ENCODE data around the gene ANKRD24.
"Not testable (repeated sequence)": the region's sequence is repeated elsewhere in the genome, so short reads cannot be mapped to it uniquely, and the experiment has no call there.

ANKRD24 gene

DNA sequence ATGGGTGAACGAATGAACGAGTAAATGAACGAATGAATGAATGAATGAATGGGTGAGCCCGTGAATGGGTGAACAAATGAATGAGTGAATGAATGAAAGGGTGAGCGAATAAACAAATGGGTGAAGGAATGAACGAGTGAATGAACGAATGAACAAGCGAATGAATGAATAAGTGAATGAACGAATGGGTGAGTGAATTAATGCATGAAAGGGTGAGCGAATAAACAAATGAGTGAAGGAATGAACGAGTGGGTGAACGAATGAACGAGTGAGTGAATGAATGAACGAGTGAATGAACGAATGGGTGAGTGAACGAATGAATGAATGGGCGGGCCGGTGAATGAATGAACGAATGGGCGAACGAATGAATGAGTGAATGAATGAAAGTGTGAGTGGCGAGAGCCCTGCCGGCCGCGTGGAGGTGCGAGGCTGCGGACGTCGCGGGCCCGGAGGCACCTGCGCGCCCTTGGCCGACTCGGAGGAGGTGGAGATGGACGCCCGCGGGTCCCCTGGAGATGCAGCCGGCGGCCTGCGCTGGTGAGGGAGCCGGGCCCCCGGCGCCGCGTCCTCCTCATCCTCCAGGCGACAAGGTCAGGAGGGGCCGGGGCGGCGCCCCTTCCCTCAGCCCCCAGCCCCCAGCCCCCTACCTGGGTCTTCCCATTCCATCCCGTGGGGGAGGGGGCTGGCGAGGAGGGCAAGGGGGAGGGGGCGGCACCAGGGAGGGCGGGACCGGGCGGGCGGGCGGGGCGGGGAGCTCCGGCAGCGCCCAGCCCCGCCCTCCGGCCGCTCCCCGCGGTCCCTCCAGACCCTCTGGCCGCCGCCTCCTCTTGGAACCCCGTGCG, 15.4 kb downstream of the ANKRD24 start:
- DNase-seq (ENCODE audit: low spot score) = no peak

DNA sequence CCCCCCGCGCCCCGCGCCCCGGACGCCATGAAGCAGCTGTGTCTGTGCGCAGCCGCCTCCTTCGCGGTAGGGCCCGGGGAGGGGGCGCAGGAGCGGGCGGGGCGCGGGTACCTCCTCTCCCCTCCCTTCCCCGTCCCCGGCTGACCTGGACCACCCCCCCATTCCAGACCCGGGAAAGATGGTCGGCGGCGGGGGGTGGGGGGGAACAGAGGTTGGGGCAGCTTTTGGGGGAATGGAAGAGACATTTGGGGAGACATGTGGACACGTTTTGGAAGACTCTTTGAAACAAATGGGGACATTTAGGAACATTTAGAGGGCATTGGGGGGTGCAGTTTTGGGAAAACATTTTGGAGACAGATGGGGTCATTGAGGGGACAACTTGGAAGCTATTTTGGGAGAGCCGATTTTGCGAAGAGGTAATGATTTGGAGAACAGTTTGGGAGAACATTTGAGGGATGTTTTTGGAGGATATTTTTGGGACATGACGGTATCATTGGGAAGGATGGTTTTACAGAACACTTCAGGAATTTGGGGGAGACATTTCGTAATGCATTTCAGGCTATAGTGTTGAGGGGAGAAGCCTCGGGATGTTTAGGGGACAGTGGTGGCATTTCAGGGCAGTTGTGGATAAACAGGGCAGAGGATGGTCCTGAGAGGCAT, 16.1 kb downstream of the ANKRD24 start:
- DNase-seq (ENCODE audit: low spot score) = no peak

DNA sequence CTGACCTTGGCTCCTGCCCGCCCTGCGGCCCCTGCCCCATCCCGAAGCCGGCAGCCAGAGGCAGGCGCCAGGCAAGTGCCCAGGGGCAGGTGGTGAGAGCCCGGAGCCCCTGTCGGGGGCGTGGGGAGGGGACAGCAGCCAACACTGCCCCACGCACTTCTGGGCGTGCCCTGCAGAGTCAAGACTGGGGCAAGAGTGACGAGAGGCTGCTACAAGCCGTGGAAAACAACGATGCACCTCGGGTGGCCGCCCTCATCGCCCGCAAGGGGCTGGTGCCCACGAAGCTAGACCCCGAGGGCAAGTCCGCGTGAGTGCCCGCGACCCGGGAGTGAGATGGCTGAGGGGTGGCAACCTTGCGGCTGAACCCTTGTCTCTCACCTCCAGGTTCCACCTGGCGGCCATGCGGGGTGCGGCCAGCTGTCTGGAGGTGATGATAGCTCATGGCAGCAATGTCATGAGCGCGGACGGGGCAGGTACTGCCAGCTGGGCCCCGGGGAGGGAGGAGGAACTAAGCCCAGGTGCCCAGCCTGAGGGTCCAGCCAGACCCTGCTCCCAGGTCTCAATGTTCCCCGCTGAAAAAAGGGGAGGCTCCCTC, 17.3 kb downstream of the ANKRD24 start:
- DNase-seq (ENCODE audit: low spot score) = peak; percentile 17

DNA sequence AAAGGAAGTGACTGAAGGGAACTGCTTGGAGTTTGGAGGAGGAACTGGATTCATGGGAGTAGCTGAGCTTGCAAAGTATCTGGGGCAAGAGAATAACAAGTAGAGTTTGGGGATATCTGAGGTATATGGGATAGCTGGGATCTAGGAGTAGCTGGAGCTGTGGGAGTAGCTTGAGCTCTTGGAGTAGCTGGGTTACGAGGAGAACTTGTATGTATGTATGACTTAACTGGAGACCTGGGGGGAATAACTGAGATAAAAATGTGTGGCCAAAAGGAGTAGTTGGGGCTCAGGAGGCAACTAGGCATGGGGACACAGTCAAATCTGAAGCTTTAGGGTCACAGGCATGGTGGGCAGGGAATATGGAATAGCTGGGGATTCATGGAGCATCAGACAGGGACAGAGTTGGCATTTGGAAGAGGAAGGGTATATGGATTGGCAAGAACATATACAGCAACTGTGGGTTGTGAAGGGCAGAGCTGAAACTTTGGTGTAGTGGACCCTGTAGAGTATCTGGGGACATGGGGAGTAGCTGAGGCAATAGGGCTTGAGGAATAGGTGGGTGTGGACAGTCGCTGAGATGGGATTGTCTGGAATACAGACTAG, 18.6 kb downstream of the ANKRD24 start:
- no peak for DNase-seq (ENCODE audit: low spot score)

DNA sequence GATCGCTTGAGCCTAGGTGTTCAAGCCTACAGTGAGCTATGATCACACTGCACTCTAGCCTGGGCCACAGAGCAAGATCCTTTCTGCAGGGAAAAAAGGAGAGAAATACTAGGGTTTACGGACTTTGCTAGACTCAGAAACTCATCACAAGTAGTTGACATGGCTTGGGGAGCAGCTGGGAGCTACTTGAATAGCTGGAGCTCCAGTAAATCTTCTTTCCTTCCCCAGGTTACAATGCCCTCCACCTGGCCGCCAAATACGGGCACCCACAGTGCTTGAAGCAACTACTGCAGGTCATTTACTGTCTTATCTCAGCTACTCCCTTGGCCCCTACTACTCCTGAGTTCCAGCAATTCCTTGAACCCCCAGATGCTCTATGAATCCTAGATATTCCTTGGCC, 19.3 kb downstream of the ANKRD24 start:
- DNase-seq (ENCODE audit: low spot score) = no peak

DNA sequence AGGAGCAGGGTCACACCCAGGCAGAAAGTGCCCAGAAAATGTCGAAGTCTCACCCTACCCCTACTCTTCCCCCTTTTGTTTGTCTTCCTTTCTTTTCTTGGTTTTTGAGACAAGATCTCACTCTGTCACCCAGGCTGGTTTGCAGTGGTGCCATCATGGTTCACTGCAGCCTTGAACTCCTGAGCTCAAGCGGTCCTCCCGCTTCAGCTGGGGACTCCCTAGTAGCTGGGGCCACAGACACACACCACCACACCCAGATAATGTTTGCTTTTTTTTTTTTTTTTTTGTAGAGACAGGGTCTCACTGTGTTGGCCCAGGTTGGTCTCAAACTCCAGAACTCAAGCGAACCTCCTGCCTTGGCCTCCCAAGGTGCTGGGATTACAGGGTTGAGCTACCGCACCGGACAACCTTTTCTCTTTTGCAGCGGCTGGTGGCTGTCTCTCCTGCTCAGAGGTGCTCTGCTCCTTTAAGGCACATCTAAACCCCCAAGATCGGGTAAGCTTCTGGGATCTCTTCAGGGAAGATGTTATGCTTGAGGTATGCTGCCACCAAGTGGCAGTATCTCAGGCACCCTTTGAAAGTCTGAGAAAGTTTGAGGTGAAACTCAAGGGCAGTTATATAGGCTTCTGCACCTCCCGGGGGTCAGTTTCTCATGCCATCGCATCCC, 24.5 kb downstream of the ANKRD24 start:
- DNase-seq (ENCODE audit: low spot score) = no peak

DNA sequence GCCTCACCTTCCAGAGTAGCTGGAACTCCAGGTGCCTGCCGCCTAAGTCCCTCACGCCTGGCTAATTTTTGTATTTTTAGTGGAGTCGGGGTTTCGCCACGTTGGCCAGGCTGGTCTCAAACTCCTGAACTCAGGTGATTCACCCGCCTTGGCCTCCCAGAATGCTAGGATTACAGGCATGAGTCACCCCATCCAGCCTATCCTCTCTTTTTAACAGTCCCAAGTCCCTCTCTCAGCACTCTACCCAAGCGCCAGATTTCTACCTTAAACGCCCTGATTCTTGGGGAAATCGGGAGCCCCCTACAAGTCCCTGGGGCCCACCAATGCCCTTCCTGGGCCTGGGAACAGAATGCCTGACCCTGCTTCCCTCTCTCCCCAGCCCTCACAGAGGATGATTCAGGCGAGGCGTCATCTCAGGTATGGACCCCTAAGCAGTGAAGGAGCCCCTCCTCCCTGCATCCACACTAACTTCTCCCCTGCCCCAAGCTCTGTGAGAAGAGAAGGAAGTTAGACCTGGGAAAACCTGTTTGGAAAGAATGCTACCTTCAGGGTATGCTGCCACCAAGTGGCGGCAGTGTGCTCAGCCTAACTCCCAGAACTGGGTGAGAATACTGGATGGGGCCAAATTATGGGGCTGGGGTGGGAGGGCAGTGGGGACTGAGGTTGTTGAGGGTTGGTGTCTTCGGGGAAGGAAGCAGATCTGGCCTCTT, 26.1 kb downstream of the ANKRD24 start:
- peak; percentile 42 for DNase-seq (ENCODE audit: low spot score)

DNA sequence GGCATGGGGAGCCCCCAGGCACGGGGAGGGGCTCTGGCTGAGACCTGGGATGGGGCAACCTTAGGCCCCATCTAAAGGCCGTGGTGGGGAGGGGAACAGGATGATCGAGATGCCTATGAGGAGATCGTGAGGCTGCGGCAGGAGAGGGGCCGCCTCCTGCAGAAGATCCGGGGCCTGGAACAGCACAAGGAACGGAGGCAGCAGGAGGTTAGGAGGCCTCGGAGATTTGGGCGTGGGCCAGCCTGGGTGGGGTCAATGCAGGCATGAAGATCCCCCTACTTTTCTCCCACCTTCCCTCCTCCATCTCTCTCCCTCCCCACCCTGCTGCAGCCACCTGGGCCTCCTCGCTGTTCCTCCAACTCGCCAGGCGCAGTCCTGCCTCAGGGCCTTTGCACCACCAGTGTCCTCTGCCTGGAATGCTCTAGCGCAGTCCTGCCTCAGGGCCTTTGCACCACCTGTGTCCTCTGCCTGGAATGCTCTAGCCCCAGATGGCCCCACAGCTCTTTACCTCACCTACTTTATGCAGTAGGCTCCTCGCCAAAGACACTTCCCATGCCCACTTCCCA, 27.8 kb downstream of the ANKRD24 start:
- no peak for DNase-seq (ENCODE audit: low spot score)

DNA sequence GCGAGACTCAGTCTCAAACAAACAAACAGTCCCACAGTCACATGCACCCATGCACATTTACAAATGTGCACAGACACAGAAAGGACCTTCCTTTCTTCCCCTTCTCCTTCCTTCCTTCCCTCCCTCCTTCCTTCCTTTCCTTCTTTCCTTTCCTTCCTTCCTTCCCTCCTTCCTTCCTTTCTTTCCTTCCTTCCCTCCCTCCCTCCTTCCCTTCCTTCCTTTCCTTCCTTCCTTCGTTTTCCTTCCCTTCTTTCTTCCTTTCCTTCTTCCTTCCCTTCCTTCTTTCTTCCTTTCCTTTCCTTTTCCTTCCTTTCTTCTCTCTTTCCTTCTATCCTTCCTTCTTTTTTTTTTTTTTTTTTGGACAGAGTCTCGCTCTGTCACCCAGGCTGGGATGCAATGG, 30.6 kb downstream of the ANKRD24 start:
- no peak for DNase-seq (ENCODE audit: low spot score)

DNA sequence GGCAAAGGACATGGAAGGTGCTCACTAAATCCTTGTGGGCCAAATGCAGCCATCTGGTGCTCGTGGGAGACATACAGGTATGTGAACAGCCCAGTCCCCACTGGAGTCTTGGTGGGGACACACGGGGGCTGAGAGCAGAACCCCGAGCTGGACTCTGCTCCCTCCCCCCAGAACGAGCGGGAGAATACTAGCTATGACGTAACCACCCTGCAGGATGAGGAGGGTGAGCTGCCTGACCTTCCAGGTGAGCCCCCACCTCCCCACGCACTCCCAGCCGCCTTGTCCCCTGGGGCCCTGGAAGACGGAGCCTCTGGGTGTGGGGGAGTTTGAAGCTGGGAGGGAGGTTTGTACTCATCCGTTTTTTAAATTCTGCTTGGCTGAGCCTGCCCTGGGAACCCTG, 33.3 kb downstream of the ANKRD24 start:
- DNase-seq (ENCODE audit: low spot score) = no peak

DNA sequence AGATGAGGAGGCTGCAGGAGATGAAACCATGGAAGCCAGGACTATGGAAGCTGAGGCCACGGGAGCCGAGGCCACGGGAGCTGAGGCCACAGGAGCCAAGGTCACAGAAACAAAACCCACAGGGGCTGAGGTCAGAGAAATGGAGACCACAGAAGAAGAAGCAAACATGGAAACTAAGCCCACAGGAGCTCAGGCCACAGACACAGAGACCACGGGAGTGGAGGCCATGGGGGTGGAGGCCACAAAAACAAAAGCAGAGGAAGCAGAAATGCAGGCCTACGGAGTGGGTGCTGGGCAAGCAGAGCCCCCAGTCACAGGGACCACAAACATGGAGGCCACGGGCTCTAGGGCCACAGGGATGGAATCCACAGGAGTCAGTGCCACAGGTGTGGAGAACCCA, 34.4 kb downstream of the ANKRD24 start:
- no peak for DNase-seq (ENCODE audit: low spot score)

DNA sequence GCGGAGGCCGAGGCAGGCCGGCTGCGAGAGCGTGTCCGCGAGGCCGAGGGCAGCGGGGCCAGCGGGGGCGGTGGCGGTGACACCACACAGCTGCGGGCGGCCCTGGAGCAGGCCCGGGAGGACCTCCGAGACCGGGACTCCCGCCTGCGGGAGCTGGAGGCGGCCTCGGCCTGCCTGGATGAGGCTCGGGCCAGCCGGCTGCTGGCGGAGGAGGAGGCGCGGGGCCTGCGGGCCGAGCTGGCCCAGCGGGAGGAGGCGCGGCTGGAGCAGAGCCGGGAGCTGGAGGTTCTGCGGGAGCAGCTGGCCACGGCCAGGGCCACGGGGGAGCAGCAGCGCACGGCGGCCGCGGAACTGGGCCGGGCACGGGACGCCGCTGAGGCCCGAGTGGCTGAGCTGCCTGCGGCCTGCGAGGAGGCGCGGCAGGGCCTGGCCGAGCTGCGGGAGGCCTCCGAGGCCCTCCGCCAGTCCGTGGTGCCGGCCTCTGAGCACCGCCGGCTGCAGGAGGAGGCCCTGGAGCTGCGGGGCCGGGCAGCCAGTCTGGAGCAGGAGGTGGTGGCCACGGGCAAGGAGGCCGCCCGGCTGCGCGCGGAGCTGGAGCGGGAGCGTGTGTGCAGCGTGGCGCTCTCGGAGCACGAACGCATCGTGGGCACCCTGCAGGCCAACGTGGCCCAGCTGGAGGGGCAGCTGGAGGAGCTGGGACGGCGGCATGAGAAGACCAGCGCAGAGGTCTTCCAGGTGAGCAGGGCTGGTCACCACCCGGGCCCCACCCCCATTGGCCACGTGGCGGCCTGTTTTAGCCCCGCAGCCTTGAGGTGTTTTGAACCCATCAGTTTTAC, 35.2 kb downstream of the ANKRD24 start:
- no peak for DNase-seq (ENCODE audit: low spot score)

DNA sequence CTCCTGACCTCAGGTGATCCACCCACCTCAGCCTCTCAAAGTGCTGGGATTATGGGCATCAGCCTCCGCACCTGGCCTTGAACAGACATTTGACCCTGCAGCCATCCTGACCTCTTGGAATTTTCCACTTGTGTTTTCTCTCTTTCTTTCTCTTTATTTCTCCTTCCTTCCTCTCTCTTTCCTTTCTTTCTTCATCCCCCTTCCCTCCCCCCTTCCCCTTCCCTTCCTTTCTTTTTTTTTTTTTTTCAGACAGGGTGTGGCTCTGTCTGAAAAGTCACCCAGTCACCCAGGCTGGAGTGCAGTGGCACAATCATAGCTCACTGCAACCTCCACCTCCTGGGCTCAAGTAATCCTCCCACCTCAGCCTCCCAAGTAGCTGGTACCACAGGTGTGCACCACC, 36.0 kb downstream of the ANKRD24 start:
- DNase-seq (ENCODE audit: low spot score) = not testable (repeated sequence)

DNA sequence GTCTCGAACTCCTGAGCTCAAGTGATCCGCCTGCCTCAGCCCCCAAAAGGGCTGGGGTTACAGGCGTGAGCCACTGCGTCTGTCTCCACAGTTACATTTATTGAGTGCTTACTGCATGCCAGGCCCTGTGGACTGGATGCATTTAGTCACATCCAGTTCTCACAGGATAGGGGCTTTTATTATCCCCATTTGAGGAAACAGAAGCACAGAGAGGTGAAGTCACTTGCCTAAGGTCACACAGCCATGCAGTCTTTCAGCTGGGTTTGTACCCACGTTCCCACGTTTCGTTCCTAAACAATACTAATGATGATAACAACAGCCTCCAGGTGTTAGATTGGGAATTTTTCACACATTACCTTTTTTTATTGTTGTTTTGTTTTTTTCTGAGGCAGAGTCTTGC, 37.7 kb downstream of the ANKRD24 start:
- DNase-seq (ENCODE audit: low spot score) = no peak

DNA sequence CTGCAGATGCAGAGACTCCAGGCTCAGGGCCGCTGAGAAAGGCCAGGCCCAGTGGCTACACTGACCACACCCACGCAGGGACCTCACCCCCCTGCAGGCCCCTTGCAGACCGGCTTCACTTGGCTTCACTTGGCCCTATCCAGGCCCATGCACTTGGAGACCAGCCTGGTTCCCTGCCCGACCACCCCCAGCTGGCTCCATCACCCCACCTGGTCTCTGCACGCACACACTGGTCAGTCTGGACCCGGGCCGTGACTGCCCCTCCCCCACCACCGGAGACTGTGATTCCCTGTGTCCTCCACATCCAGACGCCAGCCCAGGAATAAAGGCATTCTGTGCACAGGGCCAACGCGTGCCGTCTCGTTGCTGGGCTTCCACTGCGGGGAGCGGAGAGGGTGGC, 42.0 kb downstream of the ANKRD24 start:
- no peak for DNase-seq (ENCODE audit: low spot score)

DNA sequence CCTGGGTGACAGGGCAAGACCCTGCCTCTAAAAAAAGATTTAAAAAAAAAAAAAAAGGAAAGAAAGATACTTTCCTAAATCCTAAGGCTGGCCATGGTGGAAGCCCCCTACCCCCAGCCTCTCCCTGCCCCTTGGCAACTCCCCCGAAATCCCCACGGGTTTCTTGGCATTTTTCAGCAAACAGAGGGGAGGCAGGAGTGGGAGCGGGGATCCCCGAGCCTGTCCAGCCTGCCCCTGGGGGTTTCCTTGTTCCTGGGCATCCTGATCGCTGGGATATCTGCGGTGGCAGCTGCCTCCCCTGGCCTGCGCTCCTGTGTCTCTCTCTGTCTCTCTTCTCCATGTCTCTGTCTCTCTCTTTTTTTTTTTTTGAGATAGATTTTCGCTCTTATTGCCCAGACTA, 43.4 kb downstream of the ANKRD24 start:
- DNase-seq (ENCODE audit: low spot score) = no peak

DNA sequence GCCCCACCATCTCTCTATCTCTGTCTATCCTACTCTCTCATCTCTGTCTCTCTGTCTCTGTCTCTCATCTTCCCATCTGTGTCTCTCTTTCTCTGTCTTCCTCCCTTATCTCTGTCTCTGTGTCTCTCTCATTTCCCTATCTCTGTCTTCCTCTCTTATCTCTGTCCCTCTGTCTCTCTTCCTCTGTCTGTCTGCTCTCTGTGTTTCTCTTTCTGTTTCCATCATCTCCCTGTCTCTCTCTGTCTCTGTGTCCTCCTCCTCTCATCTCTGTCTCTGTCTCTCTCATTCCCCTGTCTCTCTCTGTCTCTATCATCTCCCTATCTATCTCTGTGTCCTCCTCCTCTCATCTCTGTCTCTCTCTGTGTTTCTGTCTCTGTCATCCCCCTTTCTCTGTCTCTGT, 45.3 kb downstream of the ANKRD24 start:
- DNase-seq (ENCODE audit: low spot score) = no peak

DNA sequence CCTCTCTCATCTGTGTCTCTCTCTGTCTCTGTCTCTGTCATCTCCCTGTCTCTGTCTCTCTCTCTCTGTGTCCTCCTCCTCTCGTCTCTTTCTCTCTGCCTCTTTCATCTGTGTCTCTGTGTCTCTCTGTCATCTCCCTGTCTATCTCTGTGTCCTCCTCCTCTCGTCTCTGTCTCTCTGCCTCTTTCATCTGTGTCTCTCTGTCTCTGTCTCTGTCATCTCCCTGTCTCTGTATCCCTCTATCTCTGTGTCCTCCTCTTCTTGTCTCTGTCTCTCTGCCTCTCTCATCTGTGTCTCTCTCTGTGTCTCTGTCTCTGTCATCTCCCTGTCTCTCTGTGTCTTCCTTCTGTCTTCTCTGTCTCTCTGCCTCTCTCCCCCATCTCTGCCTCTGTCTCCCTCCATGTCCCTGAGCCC, 46.3 kb downstream of the ANKRD24 start:
- no peak for DNase-seq (ENCODE audit: low spot score)

DNA sequence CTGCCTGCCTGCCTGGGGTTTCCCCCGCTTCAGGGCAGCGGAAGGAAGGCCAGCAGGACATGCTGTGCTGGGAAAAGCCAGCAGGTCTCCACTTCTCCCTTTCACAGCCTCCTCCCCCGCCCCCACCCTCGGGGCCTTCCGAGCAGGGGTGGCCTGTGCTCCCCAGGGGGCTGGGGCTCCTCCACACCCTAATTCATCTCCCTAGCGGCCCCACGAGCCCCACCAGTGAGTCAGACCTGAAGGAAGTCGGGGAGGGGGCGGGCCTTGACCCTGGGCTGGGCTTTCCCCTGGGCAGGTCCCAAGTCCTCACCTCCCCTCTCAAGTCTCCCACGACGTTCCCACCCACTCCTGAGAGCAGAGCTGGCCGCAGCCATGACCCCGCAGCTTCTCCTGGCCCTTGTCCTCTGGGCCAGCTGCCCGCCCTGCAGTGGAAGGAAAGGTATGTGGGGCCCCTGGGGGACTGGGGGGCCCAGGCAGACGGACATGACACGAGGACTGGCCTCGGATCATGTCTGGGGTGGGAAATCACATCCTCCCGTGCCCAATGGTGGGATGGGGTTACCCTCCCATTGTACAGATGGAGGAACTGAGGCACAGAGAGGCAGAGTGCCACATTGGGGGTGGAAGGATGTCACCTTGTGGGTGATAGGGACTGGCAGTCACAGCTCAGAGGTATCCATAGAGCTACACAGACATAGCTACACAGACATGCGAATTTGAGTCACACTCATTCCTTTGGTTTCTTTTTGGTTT, 46.9 kb downstream of the ANKRD24 start, which contains the start of gene EBI3:
EBI3 (plus strand) TSS at position 345 of the 753 bp plus-strand sequence; CDS start at position 373, 28 bp downstream.
- no peak for DNase-seq (ENCODE audit: low spot score)

All from LoVo (cell line).